NCI-H2227 (cell line): Measurements from ENCODE around the gene ZNF100.
"Not testable (repeated sequence)": the region's sequence is repeated elsewhere in the genome, so short reads cannot be mapped to it uniquely, and the experiment has no call there.

Experiments
- DNase-seq: peaks from one replicate; lab custom pipeline; 2025; ENCODE audit not compliant: unreplicated experiment; lab: John Stamatoyannopoulos, UW

Gene ZNF100

DNA sequence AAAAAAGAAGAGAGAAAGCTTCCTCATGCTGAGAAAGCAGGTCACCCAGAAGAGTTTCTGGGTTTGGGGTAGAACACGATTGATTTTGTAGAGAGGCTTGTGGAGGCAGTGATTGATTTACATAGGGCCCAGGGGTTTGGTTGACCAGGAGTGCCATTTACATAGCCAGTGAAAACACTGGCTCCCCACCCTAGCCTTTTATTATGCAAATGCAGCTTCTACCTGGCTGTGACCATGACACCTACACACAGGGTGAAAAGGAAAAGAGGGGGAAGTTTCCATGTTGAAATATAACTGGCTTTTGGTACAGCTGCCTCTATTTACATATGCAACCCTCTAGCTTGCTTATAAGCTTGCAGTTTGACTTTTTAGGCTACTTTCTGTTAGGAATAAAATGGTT lies 62.0 kb downstream of the ZNF100 start:
- DNase-seq, result no peak

DNA sequence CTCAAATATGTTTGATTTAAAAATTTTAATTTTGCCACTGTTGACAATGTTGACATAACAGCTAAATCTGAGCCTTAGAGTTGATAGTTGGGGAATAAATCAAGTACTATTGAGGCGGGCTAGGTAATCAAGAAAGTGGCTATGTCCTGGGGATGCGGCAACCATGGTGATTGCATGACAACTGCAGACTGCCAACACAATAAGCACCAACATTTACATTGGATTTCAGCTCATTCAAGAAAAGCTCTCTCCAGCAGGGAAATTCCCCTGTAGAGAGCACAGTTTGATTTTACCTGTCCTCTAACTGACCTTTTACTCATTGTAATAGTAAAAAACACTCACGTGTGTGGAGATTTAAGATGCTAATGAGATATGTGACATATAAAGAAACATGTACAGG lies 63.1 kb downstream of the ZNF100 start:
- no peak for DNase-seq

DNA sequence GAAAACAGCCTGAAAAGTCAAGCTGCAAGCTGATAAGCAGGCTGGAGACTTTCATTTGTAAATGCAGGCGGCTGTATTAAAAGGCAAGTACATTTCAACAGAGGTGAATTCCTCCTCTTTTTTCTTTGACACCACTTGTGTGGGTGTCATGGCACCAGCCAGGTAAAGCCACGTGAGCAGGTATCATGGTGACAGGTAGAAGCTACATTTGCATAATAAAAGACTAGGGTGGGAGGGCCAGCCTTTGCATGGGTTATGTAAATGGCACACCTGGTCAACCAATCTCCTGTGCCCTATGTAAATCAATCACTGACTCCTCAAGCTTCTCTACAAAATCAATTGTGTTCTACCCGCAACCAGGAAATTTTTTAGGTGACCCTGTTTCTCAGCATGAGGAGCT lies 68.2 kb downstream of the ZNF100 start:
- no peak for DNase-seq

DNA sequence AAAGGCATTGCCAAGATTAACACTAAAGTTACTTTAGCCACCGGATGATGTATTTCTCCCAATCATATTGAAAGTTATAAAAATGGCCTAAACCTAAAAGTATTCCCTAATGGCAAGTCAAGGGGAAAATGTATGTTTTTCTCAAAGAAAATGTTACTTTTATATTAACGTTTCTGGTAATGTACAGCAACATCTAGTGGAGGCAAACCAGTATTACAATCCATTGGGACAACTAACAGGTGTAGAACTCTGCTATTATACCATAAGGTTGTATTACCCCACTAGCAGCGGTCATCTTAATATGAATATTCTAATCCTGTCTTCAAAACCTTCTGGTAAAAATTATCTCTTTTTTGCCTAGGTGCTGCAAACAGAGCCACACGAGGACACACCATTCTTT lies 69.2 kb downstream of the ZNF100 start:
- DNase-seq, result peak; percentile 19

DNA sequence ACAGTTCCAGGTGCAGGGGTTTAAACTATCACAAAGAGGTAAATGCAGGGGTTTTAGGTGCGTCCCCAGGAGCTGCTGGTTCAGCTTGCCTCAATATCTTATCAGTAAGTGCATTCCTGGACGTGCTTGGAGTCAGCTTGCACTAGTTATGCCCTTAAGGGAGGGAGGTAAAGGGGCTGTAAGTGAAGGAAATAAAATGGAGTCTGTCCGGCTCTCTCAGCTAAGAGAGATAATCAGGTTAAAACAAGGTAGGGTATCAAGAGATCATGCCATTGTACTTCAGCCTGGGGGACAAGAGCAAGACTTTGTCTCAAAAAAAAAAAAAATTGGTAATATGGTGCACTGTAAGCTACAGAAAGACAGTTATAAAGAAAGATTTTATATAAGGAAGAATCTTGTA lies 69.7 kb downstream of the ZNF100 start:
- no peak for DNase-seq

DNA sequence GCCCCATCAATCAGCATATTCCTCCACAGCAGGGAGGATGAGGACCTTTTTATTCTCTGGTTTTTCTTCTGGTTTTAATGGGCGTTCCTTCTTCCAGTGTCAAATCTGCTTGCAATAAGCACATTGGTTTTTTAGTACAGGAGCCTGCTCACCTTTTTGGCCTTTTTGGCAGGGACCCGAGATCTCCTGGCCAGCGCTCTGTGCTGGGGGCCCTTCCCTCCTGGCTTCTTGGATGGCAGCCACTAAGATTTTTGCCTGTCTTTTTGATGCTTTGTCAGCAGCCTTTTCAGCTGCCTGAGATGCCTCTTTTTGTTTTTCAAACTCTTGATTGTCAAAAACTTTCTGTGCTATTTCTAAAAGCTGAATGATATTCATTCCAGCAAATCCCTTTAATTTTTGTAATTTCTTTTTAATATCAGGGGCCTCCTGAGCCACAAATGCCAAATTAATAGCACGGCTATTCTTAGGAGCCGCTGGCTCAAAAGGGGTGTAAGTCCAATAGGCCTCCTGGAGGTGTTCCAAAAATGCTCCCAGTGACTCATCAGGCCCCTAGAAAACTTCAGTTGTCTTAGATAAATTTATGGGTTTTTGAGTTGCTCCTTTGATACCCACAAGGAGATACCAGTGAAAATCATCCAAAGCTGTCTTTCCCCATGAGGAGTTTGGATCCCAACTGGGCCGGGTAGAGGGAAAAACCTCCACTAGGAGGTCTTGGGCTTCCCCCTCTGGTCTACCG lies 73.0 kb downstream of the ZNF100 start:
- DNase-seq, result no peak

DNA sequence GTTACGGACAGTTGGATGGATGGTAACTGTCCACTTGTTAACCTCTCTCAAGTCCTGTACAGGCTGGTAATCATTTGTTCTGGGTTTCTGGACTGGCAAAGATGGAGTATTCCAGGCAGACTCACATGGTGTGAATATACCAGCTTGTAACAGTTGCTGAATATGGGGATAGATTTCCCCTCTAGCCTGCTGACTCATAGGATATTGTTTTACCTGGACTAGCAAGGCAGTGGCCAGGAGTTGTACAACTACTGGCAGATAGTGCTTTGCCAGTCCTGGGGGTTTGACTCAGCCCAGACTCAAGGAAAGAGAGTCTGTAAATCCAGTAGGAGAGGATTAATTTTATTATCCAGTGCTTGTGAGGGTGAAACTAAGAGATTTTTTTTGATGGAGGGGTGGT lies 74.0 kb downstream of the ZNF100 start:
- no peak for DNase-seq

DNA sequence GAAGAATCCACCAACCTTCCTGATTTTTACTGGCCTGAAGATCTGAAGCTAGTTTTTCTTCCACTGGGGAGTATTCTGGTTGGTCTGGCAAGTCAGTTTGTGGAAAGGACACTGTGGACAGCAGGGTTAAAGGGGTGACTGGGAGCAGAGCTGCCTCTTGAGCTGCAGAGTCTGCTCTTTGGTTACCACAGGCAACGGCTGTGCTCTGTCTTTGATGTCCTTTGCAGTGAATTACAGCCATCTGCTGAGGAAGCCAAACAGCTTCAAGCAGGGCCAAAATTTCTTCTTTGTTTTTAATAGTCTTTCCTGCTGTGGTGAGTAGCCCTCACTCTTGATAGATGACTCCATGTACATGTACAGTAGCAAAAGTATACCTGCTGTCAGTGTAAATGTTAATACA lies 75.7 kb downstream of the ZNF100 start:
- no peak for DNase-seq

DNA sequence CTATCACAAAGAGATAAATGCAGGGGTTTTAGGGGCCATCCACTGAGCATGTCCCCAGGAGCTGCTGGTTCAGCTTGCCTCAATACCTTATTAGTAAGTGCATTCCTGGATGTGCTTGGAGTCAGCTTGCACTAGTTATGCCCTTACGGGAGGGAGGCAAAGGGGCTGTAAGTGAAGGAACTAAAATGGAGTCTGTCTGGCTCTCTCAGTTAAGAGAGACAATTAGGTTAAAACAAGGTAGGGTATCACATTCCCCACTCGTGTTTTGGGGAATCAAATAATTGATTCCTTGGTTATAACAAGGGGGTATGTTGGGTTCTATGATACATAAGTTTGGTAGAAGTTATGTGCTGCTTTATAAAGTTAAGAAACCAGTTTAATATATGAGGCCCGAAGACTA lies 78.9 kb downstream of the ZNF100 start:
- no peak for DNase-seq

DNA sequence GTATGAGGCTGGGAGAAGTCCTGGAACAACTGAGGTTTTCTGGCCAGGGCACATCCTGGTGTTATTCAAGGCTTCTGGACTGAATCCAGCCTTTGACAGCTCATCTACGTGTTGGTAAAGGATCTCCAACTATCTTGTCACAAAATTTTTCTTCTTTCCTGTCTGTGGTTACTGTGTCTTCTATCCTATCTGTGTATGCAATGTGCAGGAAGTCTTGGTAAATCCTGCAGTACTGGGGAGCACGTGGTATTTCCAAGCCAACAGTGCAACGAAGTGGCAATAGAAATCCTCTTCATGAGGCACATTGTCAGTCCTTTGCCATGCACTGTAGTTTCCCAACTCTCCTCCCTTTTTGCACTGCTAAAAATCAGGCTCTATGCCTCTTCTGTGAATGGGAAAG lies 86.7 kb downstream of the ZNF100 start:
- DNase-seq, result no peak

DNA sequence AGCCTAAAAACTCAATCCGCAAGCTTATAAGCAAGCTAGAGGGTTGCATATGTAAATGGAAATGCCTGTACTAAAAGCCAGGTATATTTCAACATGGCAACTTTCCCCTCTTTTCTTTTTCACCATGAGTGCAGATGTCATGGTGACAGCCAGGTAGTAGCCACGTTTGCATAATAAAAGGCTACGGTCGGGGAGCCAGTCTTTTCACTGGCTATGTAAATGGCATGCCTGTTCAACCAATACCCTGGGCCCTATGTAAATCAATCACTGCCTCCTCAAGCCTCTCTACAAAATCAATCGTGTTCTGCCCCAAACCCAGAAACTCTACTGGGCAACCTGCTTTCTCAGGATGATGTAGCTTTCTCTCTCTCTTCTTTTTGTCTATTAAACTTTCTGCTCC lies 87.4 kb downstream of the ZNF100 start:
- DNase-seq, result no peak

DNA sequence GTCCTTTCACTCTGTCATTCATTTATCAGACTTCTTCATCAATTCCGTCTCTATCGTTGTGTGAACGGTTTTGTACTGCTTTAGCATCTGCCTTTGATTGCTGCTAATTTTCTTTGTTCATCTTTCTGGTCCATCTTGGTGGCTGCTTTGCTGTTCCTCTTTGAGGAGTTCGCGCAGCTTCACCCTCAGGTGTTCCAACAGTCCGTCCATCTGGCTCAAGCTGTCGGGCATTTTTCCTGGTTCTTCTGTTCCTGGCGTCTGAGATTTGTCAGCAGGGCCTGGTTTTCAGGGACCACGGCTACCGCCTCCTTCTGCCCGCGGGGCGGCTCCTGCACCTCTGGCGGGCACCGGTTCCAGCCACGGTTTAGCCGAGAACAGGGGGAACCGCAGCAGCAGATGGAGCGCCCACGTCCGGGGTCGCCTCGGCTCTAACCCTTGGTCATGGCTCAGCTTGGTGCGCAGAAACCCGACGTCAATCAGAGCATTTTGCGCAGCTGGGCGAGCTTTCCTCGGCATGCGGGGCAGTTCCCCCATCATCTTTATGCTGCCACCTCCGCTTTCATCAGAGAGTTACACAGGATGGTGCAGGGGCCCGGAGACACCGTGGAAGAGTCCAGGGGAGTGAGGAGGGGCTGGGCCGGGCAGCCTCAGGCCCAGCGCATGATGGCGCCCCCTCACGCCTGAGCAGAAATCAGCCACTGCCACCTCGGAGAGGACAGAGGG lies 89.5 kb downstream of the ZNF100 start:
- DNase-seq, result no peak

DNA sequence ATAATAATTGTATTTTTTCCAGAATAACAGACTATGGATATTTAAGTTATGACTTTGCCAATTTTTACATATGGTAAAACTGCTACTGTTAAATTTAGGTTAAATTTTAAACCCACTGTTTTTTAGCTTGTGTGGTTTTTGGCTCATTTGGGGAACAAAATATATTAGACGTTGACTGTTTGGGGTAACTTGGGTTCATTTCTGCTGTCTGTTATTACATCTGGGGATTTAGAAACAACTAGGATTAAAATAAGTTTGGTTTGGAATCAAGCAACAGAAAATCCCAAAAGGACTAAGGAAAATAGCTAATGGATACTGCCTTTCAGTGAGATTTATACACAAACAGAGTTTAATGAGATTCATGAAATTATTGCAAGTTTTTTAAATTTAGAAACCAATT lies 92.9 kb downstream of the ZNF100 start:
- DNase-seq, result no peak

DNA sequence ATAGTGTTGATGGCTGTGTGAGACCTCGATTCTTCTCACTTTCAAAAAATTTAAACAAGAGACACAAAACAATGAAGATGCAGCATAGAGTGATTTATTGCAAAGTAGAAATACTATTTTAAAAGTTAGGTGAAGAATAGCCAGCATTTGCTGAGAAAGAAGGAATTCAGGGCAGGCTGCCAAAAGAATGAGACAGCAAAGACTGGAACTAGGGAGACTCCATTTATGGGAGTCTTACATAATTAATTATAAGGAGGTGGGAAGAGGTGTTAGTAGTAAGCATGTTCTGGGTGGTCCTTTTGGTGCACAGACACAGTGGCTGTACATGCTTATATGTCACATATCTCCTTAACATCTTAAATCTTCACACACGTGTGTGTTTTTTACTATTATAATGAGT lies 93.9 kb downstream of the ZNF100 start:
- not testable (repeated sequence) for DNase-seq
